Transverse colon (tissue), 4 donors: ENCODE data around the gene CCDC186. TPM values are rescaled to one million over a fixed set of nuclear protein-coding genes. Genes with fewer than 3 reads are reported as not detected.
"Not testable (repeated sequence)": the region's sequence is repeated elsewhere in the genome, so short reads cannot be mapped to it uniquely, and the experiment has no call there.

Experiments used
- DNase-seq: peaks from one replicate; pipeline ENCODE4 v3.0.0-alpha.2; 2019
- H3K27ac ChIP-seq, 4 donors: fragments of 200-600 bp; sonication (generic); 2 replicates each; pipeline ENCODE4 v1.5.1; 2016 to 2018; ENCODE audit warnings: inconsistent platforms in 4 of 4
- H3K27me3 ChIP-seq: fragments of 200-600 bp; sonication (generic); 2 replicates; pipeline ENCODE4 v1.5.1; 2017; ENCODE audit warnings: inconsistent platforms
- H3K36me3 ChIP-seq, 4 donors: fragments of 200-600 bp; sonication (generic); 2 replicates each; pipeline ENCODE4 v1.5.1; 2017 to 2019; ENCODE audit warnings: inconsistent platforms in 4 of 4
- H3K4me1 ChIP-seq, 4 donors: fragments of 200-600 bp; sonication (generic); 2 replicates each; pipeline ENCODE4 v1.5.1; 2017 to 2020; ENCODE audit warnings: inconsistent platforms in 4 of 4
- H3K4me3 ChIP-seq, 4 donors: fragments of 200-600 bp; sonication (generic); 1 replicate in 1 of 4; 2 replicates in 3 of 4; pipeline versions ENCODE4 v1.5.1 to v1.6.1; 2017 to 2019; ENCODE audit warnings: inconsistent platforms in 4 of 4
- H3K9me3 ChIP-seq, 2 donors: fragments of 200-600 bp; sonication (generic); 2 replicates each; pipeline ENCODE4 v1.5.1; 2017 to 2019; ENCODE audit warnings: inconsistent platforms in 2 of 2
- EP300 ChIP-seq: sonication (generic); formaldehyde crosslinking; IDR thresholded peaks from one replicate; pipeline ENCODE4 v1.6.1; 2017; ENCODE audit warnings: antibody characterized with exemption, low read depth
- POLR2A ChIP-seq: fragments of 450-650 bp; IDR thresholded peaks from one replicate; pipeline ENCODE4 v1.6.1; 2016; ENCODE audit warnings: antibody characterized with exemption, mild to moderate bottlenecking, moderate library complexity
- POLR2AphosphoS5 ChIP-seq, 3 donors: sonication (generic); formaldehyde crosslinking; IDR thresholded peaks; one replicate each; pipeline ENCODE4 v1.6.1; 2016; ENCODE audit warnings: antibody characterized with exemption in 3 of 3
- WGBS, 2 donors: methylation state at CpG; one replicate each; pipeline ENCODE4 v1.1.5; 2018; ENCODE audit warnings: low coverage in 1 of 2; 5-methylcytosine and 5-hydroxymethylcytosine counted together
- in situ Hi-C, 4 donors: fragments of 200-750 bp; cut with MboI; loops; one replicate each; pipeline versions ENCODE4 v1.15.0 to v1.15.1; 2017; ENCODE audit warnings: low sequenced_read_pairs in 3 of 4, low pct_ligation_motif_present in 1 of 4, low pct_unique_long_range_greater_than_20kb in 1 of 4
- intact Hi-C: fragments of 100-400 bp; cut with DNase I; formaldehyde crosslinking; loops from one replicate; pipeline ENCODE4 v1.15.1; 2023; ENCODE audit warnings: low total_unique reads
- total RNA-seq, 4 donors: library from RNA; depleted of rRNA; stranded (reverse); fragments of >200 nt; gene quantifications; one replicate each; pipeline ENCODE4 v1.1.0, GENCODE V29; 2016
- TF ChIP-seq, protein P1 (sequence below), 5 experiments: fragments of 200-600 bp in 3 of 5; fragments of 450-650 bp in 2 of 5; sonication (generic) in 3 of 5; IDR thresholded peaks; 1 replicate in 2 of 5; 2 replicates in 3 of 5; pipeline ENCODE4 v1.5.1; 2016 to 2017; ENCODE audit warnings: antibody characterized with exemption in 5 of 5, inconsistent platforms in 3 of 5, mild to moderate bottlenecking in 2 of 5, moderate library complexity in 1 of 5

The CCDC186 gene
- total RNA-seq, 4 donors from 2014 or later = 18.7 to 194 (median 47.5) TPM

DNA sequence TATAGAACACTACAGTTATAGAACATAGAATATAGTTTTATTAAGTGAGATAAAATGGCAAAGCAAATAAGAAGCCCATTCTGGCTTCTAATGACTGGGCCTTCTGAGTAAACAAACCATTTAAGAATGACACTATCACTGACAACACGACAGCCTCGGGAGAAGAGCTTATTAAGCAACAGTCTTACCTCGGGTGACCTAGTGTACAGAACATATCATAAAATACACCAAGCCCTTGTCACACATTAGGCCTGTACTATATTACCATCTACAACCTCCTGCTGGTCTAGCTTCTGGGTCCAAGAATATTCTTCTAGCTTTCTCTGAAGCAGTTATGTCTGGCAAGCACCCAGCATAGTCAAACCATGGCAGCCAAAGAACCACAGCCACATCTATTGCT lies 32.0 kb downstream of the CCDC186 start:
- Histone ChIP-seq H3K27me3 (no peaks in the 10 kb centered on the region), H3K27ac (no peak overlapping the region), H3K9me3 (no peaks in the 10 kb centered on the region), H3K4me3 (no peak overlapping the region), H3K4me1 (peaks cover 0 to 6% (median 3%) of the 10 kb centered on the region in 4 donors), H3K36me3 (peaks cover 0 to 43% (median 12%) of the 10 kb centered on the region in 4 donors)
- DNase-seq = no peak
- in situ Hi-C loops (no loop called here), intact Hi-C loops (no loop called here)
- WGBS, 2 donors = 51 to 60% methylated on average over 3 of the region's 3 CpGs
- TF ChIP-seq, protein P1, sequence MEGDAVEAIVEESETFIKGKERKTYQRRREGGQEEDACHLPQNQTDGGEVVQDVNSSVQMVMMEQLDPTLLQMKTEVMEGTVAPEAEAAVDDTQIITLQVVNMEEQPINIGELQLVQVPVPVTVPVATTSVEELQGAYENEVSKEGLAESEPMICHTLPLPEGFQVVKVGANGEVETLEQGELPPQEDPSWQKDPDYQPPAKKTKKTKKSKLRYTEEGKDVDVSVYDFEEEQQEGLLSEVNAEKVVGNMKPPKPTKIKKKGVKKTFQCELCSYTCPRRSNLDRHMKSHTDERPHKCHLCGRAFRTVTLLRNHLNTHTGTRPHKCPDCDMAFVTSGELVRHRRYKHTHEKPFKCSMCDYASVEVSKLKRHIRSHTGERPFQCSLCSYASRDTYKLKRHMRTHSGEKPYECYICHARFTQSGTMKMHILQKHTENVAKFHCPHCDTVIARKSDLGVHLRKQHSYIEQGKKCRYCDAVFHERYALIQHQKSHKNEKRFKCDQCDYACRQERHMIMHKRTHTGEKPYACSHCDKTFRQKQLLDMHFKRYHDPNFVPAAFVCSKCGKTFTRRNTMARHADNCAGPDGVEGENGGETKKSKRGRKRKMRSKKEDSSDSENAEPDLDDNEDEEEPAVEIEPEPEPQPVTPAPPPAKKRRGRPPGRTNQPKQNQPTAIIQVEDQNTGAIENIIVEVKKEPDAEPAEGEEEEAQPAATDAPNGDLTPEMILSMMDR (IDR thresholded peaks at IDR 0.05) = no peak
- TF ChIP-seq POLR2A (no peak), EP300 (no peak), POLR2AphosphoS5 (IDR thresholded peaks at IDR 0.05) (peak in 2 of 3 donors; percentile 5 to 10)

DNA sequence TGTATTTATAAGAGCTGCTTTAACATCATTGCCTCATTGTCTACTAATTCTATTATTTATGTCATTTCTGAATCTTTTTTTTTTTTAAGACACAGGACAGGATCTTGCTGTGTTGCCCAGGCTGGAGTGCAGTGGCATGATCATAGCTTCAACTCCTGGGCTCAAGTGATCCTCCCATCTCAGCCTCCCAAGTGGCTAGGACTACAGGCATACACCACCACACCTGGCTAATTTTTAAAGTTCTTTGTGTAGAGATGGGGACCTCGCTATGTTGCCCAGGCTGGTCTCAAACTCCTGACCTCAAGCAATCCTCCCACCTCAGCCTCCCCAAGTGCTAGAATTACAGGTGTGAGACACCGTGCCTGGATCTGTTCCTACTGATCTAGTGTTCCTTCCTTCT lies 33.2 kb downstream of the CCDC186 start:
- H3K27ac ChIP-seq, H3K4me3 ChIP-seq, H3K27me3 ChIP-seq, H3K4me1 ChIP-seq, DNase-seq, H3K9me3 ChIP-seq, intact Hi-C loops, in situ Hi-C loops: not testable (repeated sequence)
- H3K36me3 ChIP-seq = peaks cover 0 to 46% (median 13%) of the 10 kb centered on the region in 4 donors
- 93 to 98% methylated on average over 2 of the region's 2 CpGs for WGBS, 2 donors

DNA sequence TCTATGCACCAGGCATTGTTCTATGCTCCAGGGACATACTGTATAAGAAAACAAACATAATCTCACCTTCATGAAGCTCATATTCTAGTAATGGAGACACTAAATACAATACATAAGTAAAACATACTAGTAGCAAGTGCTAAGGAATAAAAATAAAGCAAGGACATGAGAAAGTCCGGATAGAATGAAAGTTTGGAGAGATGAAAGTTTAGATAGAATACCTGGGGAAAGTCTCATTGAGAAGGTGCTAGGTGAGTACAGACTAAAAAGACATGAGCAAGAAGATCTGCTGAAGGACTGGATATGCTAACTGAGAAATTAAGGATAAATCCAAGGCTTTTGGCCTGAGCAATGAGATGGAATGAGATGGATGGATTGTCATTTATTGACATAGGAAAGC lies 34.0 kb downstream of the CCDC186 start:
- Histone ChIP-seq H3K4me1 (peaks cover 0 to 6% (median 3%) of the 10 kb centered on the region in 4 donors), H3K4me3 (no peak overlapping the region), H3K36me3 (peaks cover 0 to 46% (median 13%) of the 10 kb centered on the region in 4 donors), H3K27me3 (no peaks in the 10 kb centered on the region), H3K27ac (no peak overlapping the region), H3K9me3 (no peaks in the 10 kb centered on the region)
- in situ Hi-C loops = no loop called here
- no peak for DNase-seq
- intact Hi-C loops = no loop called here
- no peak for TF ChIP-seq EP300
- TF ChIP-seq, protein P1 (IDR thresholded peaks at IDR 0.05) = no peak
- no peak for TF ChIP-seq POLR2A
- TF ChIP-seq POLR2AphosphoS5 (IDR thresholded peaks at IDR 0.05) = no peak
- 50 to 51% methylated on average over 1 of the region's 1 CpG for WGBS, 2 donors

- intact Hi-C loops = no loop called here
- DNase-seq = no peak
- Histone ChIP-seq H3K27me3 (no peaks in the 10 kb centered on the region), H3K27ac (no peak overlapping the region), H3K4me3 (no peak overlapping the region), H3K9me3 (no peaks in the 10 kb centered on the region), H3K36me3 (peaks cover 0 to 46% (median 18%) of the 10 kb centered on the region in 4 donors), H3K4me1 (peaks cover 0 to 6% (median 3%) of the 10 kb centered on the region in 4 donors)
- TF ChIP-seq, protein P1 (IDR thresholded peaks at IDR 0.05) = no peak
- TF ChIP-seq POLR2AphosphoS5 (IDR thresholded peaks at IDR 0.05) (no peak), EP300 (no peak), POLR2A (no peak)
- WGBS, 2 donors = 90 to 95% methylated on average over 2 to 3 of the region's 3 CpGs
- in situ Hi-C loops = no loop called here
Measured at GRCh38 chr10:114138581-114138980, 35.4 kb downstream of the CCDC186 start.

- no peak overlapping the region for H3K4me3 ChIP-seq
Measured at GRCh38 chr10:114135476-114135875, 38.5 kb downstream of the CCDC186 start.

More at GRCh38 chr10:114135476-114135875, 38.5 kb downstream of the CCDC186 start:
- in situ Hi-C loops = no loop called here
- Histone ChIP-seq H3K27ac (no peak overlapping the region), H3K36me3 (peaks cover 0 to 67% (median 34%) of the 10 kb centered on the region in 4 donors), H3K4me1 (no peaks in the 10 kb centered on the region), H3K27me3 (no peaks in the 10 kb centered on the region), H3K9me3 (no peaks in the 10 kb centered on the region)
- TF ChIP-seq POLR2AphosphoS5 (IDR thresholded peaks at IDR 0.05) (no peak), EP300 (no peak), POLR2A (no peak)
- TF ChIP-seq, protein P1 (IDR thresholded peaks at IDR 0.05) = no peak
- 90 to 92% methylated on average over 2 of the region's 2 CpGs for WGBS, 2 donors
- intact Hi-C loops = no loop called here
- DNase-seq = no peak
